GM23338 (cell line): ENCODE data around the gene RCOR3.
"Not testable (repeated sequence)": the region's sequence is repeated elsewhere in the genome, so short reads cannot be mapped to it uniquely, and the experiment has no call there.

Source experiments
- CTCF ChIP-seq, 2 experiments: fragments of 200-600 bp in 1 of 2; sonication (generic) in 1 of 2; conservative IDR thresholded peaks; 2 replicates each; pipeline versions ENCODE4 v1.5.1 to v1.6.1; 2016 to 2017; ENCODE audit warnings: antibody characterized with exemption in 2 of 2, low read depth in 2 of 2, mild to moderate bottlenecking in 2 of 2, moderate library complexity in 1 of 2
- EZH2 ChIP-seq: fragments of 200-600 bp; sonication (generic); IDR thresholded peaks from one replicate; pipeline ENCODE4 v1.8.0; 2017; ENCODE audit warnings: antibody characterized with exemption, mild to moderate bottlenecking, low read depth; ENCODE audit not compliant: unreplicated experiment
- EZH2phosphoT487 ChIP-seq: fragments of 200-600 bp; sonication (generic); IDR thresholded peaks from one replicate; pipeline ENCODE4 v1.8.1; 2018; ENCODE audit warnings: antibody characterized with exemption; ENCODE audit not compliant: unreplicated experiment
- POLR2AphosphoS5 ChIP-seq: IDR thresholded peaks from 2 replicates; pipeline ENCODE4 v1.6.1; 2016; ENCODE audit warnings: antibody characterized with exemption, low read depth
- REST ChIP-seq: IDR thresholded peaks from one replicate; pipeline ENCODE4 v1.6.1; 2018; ENCODE audit warnings: antibody characterized with exemption; ENCODE audit not compliant: unreplicated experiment

- TF ChIP-seq EZH2phosphoT487; POLR2AphosphoS5; CTCF (conservative IDR thresholded peaks at IDR 0.05; ENCODE audit: low read depth in 2 of 2); EZH2; REST: not testable (repeated sequence)
Observed at GRCh38 chr1:211352055-211352454, 92.9 kb downstream of the RCOR3 start.
